HepG2 (cell line): ENCODE data around the gene ARHGEF11. TPM values are rescaled to one million over a fixed set of nuclear protein-coding genes. Genes with fewer than 3 reads are reported as not detected.

Source experiments
- ATAC-seq: fragments of 200-7000 bp; cut with Tn5 transposase; 3 replicates; pipeline ENCODE4 v1.9.1; 2020; ENCODE audit warnings: mild to moderate bottlenecking, moderate library complexity
- BruUV-seq: library from RNA; stranded (reverse); fragments of 400-500 nt; replicated peaks from 2 replicates; lab custom pipeline; 2021; lab: Mats Ljungman, UMichigan
- CTCF ChIA-PET: fragments of 300-600 bp; formaldehyde crosslinking; extraction: SDS; loops from one replicate; lab custom pipeline; 2021; ENCODE audit warnings: low total read pairs, inconsistent platforms, low intra/inter-chr PET ratio; lab: Yijun Ruan, JAX
- POLR2A ChIA-PET: fragments of 350-600 bp; sonication (Branson Sonifier 250); formaldehyde crosslinking; loops from one replicate; lab custom pipeline; 2020; ENCODE audit warnings: antibody characterized with exemption, inconsistent platforms; lab: Yijun Ruan, JAX
- DNase-seq: peaks from one replicate; pipeline ENCODE4 v3.0.0-alpha.2; 2015; ENCODE audit warnings: low spot score
- FAIRE-seq: peaks from 3 replicates; lab custom pipeline; 2011; peaks lifted over from hg19 to GRCh38; lab: Jason Lieb, UNC
- H2AFZ ChIP-seq: one replicate; pipeline ENCODE4 v1.6.1; 2011; ENCODE audit warnings: low read length, inconsistent platforms
- H3K27ac ChIP-seq: fragments of 300-600 bp; 3 replicates; pipeline ENCODE4 v1.8.0; 2011; ENCODE audit warnings: mixed run types, mild to moderate bottlenecking, mixed read lengths, low read length, inconsistent platforms; ENCODE audit not compliant: insufficient read depth; ENCODE audit errors: extremely low read length
- H3K27me3 ChIP-seq, 2 experiments: fragments of 200-600 bp in 1 of 2; 2 replicates in 1 of 2; 3 replicates in 1 of 2; pipeline versions ENCODE4 v1.6.0 to v1.8.0; 2011; ENCODE audit warnings: low read length in 2 of 2, mild to moderate bottlenecking in 2 of 2, moderate library complexity in 2 of 2, inconsistent platforms in 1 of 2; ENCODE audit not compliant: insufficient read depth in 2 of 2, control insufficient read depth in 1 of 2
- H3K36me3 ChIP-seq, 2 experiments: fragments of 200-600 bp in 1 of 2; replicated peaks in 1 of 2; 2 replicates in 1 of 2; 3 replicates in 1 of 2; pipeline versions ENCODE4 v1.5.1 to v1.8.0; 2011; ENCODE audit warnings: low read length in 2 of 2, inconsistent platforms in 1 of 2; ENCODE audit not compliant: insufficient read depth in 2 of 2, control insufficient read depth in 1 of 2
- H3K4me1 ChIP-seq: 2 replicates; pipeline ENCODE4 v1.5.1; 2012; ENCODE audit warnings: low read length, inconsistent platforms; ENCODE audit not compliant: insufficient read depth
- H3K4me2 ChIP-seq: 2 replicates; pipeline ENCODE4 v1.6.0; 2011; ENCODE audit warnings: low read depth, low read length, inconsistent platforms
- H3K4me3 ChIP-seq, 3 experiments: fragments of 200-600 bp in 1 of 3; sonication (generic), shearing (Covaris generic) in 1 of 3; replicated peaks in 1 of 3; 2 replicates each; pipeline ENCODE4 v1.5.1; 2011 to 2016; ENCODE audit warnings: low read length in 3 of 3, inconsistent platforms in 2 of 3, low read depth in 2 of 3, mild to moderate bottlenecking in 2 of 3, control low read depth in 1 of 3, mixed read lengths in 1 of 3; ENCODE audit not compliant: insufficient read depth in 1 of 3
- H3K79me2 ChIP-seq: one replicate; pipeline ENCODE4 v1.6.1; 2011; ENCODE audit warnings: low read length, inconsistent platforms; ENCODE audit not compliant: insufficient read depth
- H3K9ac ChIP-seq: 2 replicates; pipeline ENCODE4 v1.6.0; 2011; ENCODE audit warnings: mild to moderate bottlenecking, low read depth, low read length, inconsistent platforms; ENCODE audit not compliant: insufficient read depth
- H3K9me3 ChIP-seq: 2 replicates; pipeline ENCODE4 v1.5.1; 2012; ENCODE audit warnings: mild to moderate bottlenecking, low read length
- H4K20me1 ChIP-seq: 2 replicates; pipeline ENCODE4 v1.6.0; 2011; ENCODE audit warnings: inconsistent platforms, mild to moderate bottlenecking, low read length, moderate library complexity; ENCODE audit not compliant: insufficient read depth
- DR1 ChIP-seq: sonication (generic); formaldehyde crosslinking; IDR thresholded peaks from 2 replicates; pipeline ENCODE4 v1.8.0; 2021; ENCODE audit warnings: mild to moderate bottlenecking, missing genetic modification reagents, inconsistent platforms
- KDM6A ChIP-seq: IDR thresholded peaks from 2 replicates; pipeline ENCODE4 v1.6.1; 2016; ENCODE audit warnings: low read depth
- THAP9 ChIP-seq: sonication (generic); formaldehyde crosslinking; IDR thresholded peaks from 2 replicates; pipeline ENCODE4; 2020; ENCODE audit warnings: missing genetic modification reagents, mild to moderate bottlenecking, borderline replicate concordance
- ZNF484 ChIP-seq: sonication (generic); formaldehyde crosslinking; IDR thresholded peaks from 2 replicates; pipeline ENCODE4 v1.5.1; 2020; ENCODE audit warnings: mild to moderate bottlenecking, low read depth, missing genetic modification reagents, borderline replicate concordance
- ZNF557 ChIP-seq: sonication (generic); formaldehyde crosslinking; IDR thresholded peaks from 2 replicates; pipeline ENCODE4 v1.4.0; 2020; ENCODE audit warnings: missing genetic modification reagents
- ZNF672 ChIP-seq: sonication (generic); formaldehyde crosslinking; IDR thresholded peaks from 2 replicates; pipeline ENCODE4 v1.8.1; 2022; ENCODE audit warnings: missing genetic modification reagents
- ZNF891 ChIP-seq: sonication (generic); formaldehyde crosslinking; IDR thresholded peaks from 2 replicates; pipeline ENCODE4 v1.5.0; 2020; ENCODE audit warnings: mild to moderate bottlenecking, missing genetic modification reagents
- ZZZ3 ChIP-seq: sonication (generic); formaldehyde crosslinking; IDR thresholded peaks from 2 replicates; pipeline ENCODE4 v1.4.0; 2020; ENCODE audit warnings: missing genetic modification reagents, mild to moderate bottlenecking, borderline replicate concordance
- WGBS: methylation state at CpG from one replicate; pipeline ENCODE4 v1.1.6; 2017; ENCODE audit warnings: low lambda C conversion rate; 5-methylcytosine and 5-hydroxymethylcytosine counted together
- in situ Hi-C: cut with HindIII; loops from 2 replicates; pipeline ENCODE4 v1.10.0; 2017; ENCODE audit warnings: low pct_unique_long_range_greater_than_20kb; ENCODE audit not compliant: extremely low pct_ligation_motif_present
- intact Hi-C: fragments of 100-400 bp; cut with micrococcal nuclease; formaldehyde crosslinking; loops from one replicate; pipeline ENCODE4 v1.10.0; 2022; ENCODE audit not compliant: unreplicated experiment
- polyA plus RNA-seq, 8 experiments: library from polyadenylated mRNA; depleted of rRNA in 3 of 8; stranded (reverse) in 7 of 8; unstranded in 1 of 8; fragments of >200 nt; fragmentation: Illumina TruSeq in 4 of 8; extraction: Trizol in 4 of 8; gene quantifications; 2 replicates each; pipeline versions ENCODE4 v1.2.1 to v1.2.3, GENCODE V29; 2011 to 2016; ENCODE audit warnings: low read depth in 4 of 8, missing spikeins in 1 of 8, mixed read lengths in 1 of 8; ENCODE audit not compliant: insufficient read depth in 1 of 8
- total RNA-seq, 5 experiments: library from RNA; depleted of rRNA; stranded (reverse); fragments of >200 nt; fragmentation: Illumina TruSeq; extraction: Trizol; gene quantifications; 2 replicates each; pipeline ENCODE4 v1.2.3, GENCODE V29; 2016; ENCODE audit warnings: low read depth in 1 of 5

Gene ARHGEF11
- total and polyA plus RNA-seq, 2 of the 13 experiments (the other 11 are each of a cell fraction or from before 2014, with no cell fraction given), result 16.5 to 21.2 TPM

- H3K79me2 ChIP-seq, result no peaks in the 10 kb centered on the region
- intact Hi-C loops, result no loop called here
- H3K27ac ChIP-seq, result no peak overlapping the region
- 0 out of 2 replicates have a peak, but pooled peaks cover 4% of the 10 kb centered on the region for H4K20me1 ChIP-seq
- no TSS peak for BruUV-seq
- H3K4me2 ChIP-seq, result no peak overlapping the region
- no peak for FAIRE-seq
- H3K9ac ChIP-seq, result no peak overlapping the region
- no peak overlapping the region for H2AFZ ChIP-seq
- DNase-seq, result no peak
- 0 out of 2 replicates have a peak, but pooled peaks cover 10% of the 10 kb centered on the region for H3K4me1 ChIP-seq
- no peak overlapping the region for H3K4me3 ChIP-seq
- ChIA-PET POLR2A (no interaction called here), CTCF (no interaction called here)
- in situ Hi-C loops, result loop anchor here (5.0 to 10.0 kb wide), 2 partner anchors 33 to 231 kb away; partner anchors contain the start of gene PEAR1
- ATAC-seq, result no peak
- no peaks in the 10 kb centered on the region for H3K36me3 ChIP-seq
- TF ChIP-seq ZNF484 (CRISPR knock-in tag), result no peak
- no peak for TF ChIP-seq ZNF891 (CRISPR knock-in tag)
- no peak for TF ChIP-seq THAP9 (CRISPR knock-in tag)
- TF ChIP-seq ZNF672 (CRISPR knock-in tag), result no peak
- no peak for TF ChIP-seq KDM6A (CRISPR knock-in tag)
- TF ChIP-seq DR1 (CRISPR knock-in tag), result no peak
- no peak for TF ChIP-seq ZNF557 (CRISPR knock-in tag)
- TF ChIP-seq ZZZ3, result no peak
- TF ChIP-seq, all 625 proteins: peak for 0
- H3K9me3 ChIP-seq, result no peaks in the 10 kb centered on the region
- H3K27me3 ChIP-seq, result peaks cover 23 to 89% of the 10 kb centered on the region in 2 experiments; a peak in 4 of 5 replicates
- WGBS, result 8% methylated on average over 5 of the region's 5 CpGs
These were observed 120.2 kb downstream of the ARHGEF11 start for GRCh38 chr1:156925154-156926010.
